HAP-1 (cell line): ENCODE results near the gene TMEM147.
"Not testable (repeated sequence)": the region's sequence is repeated elsewhere in the genome, so short reads cannot be mapped to it uniquely, and the experiment has no call there.

Experiments
- DNase-seq, 2 experiments: peaks; one replicate each; pipeline ENCODE4 v3.0.0-alpha.2; 2016 to 2020; ENCODE audit warnings: low spot score in 2 of 2
- H3K27me3 ChIP-seq: fragments of 250-450 bp; sonication (Bioruptor Pico); 2 replicates; pipeline ENCODE4 v1.5.1; 2020; ENCODE audit warnings: low read depth, mild to moderate bottlenecking, moderate library complexity
- H3K36me3 ChIP-seq: fragments of 250-450 bp; sonication (Bioruptor Pico); replicated peaks from 2 replicates; pipeline ENCODE4 v1.5.1; 2020; ENCODE audit warnings: mild to moderate bottlenecking
- H3K4me1 ChIP-seq: fragments of 250-450 bp; sonication (Bioruptor Pico); 2 replicates; pipeline ENCODE4 v1.5.1; 2020; ENCODE audit warnings: mild to moderate bottlenecking
- H3K4me3 ChIP-seq: fragments of 250-450 bp; sonication (Bioruptor Pico); 2 replicates; pipeline ENCODE4 v1.5.1; 2020; ENCODE audit warnings: mild to moderate bottlenecking, moderate library complexity
- H3K9me3 ChIP-seq: fragments of 250-450 bp; sonication (Bioruptor Pico); 2 replicates; pipeline ENCODE4 v1.5.1; 2020; ENCODE audit warnings: mild to moderate bottlenecking, moderate library complexity
- in situ Hi-C: fragments of 300-500 bp; cut with MboI; formaldehyde crosslinking; loops from 3 replicates; pipeline ENCODE4 v1.14.3; 2020; ENCODE audit warnings: low sequenced_read_pairs, inconsistent platforms, mixed read lengths

Gene TMEM147

GRCh38 chr19:35566738-35567137, 21.3 kb downstream of the TMEM147 start:
- Histone ChIP-seq H3K4me1 (no peaks in the 10 kb centered on the region), H3K36me3 (no peaks in the 10 kb centered on the region), H3K27me3 (no peaks in the 10 kb centered on the region), H3K4me3 (no peak overlapping the region), H3K9me3 (no peaks in the 10 kb centered on the region)
- DNase-seq = no peak
- in situ Hi-C loops = no loop called here

DNA sequence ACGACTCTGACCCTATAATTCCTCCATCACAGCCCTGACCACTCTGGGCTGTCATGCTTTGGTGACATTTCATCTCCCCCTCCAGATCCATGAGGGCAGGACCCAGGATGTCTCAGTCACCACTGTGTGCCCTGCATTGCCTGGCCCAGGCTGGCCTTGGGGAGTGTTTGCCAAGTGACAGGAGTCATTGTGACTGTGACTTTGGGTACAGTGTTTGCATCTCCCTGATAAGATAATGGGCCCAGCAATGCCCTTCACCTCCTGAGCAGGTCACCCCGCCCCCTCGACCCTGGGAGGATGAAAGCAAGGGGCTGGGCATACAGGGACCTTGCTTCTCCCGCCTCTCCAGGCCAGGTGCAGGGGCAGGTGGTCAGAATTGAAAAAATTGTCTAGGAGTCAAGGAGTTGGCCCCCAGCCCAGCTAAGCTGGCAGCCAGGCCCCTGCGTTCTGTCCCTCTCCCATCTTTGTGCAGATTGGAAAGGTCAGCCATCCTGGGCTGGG, 23.9 kb downstream of the TMEM147 start:
- Histone ChIP-seq H3K4me3 (no peak overlapping the region), H3K27me3 (no peaks in the 10 kb centered on the region), H3K9me3 (no peaks in the 10 kb centered on the region), H3K4me1 (no peaks in the 10 kb centered on the region), H3K36me3 (no peaks in the 10 kb centered on the region)
- DNase-seq = no peak
- in situ Hi-C loops = no loop called here

DNA sequence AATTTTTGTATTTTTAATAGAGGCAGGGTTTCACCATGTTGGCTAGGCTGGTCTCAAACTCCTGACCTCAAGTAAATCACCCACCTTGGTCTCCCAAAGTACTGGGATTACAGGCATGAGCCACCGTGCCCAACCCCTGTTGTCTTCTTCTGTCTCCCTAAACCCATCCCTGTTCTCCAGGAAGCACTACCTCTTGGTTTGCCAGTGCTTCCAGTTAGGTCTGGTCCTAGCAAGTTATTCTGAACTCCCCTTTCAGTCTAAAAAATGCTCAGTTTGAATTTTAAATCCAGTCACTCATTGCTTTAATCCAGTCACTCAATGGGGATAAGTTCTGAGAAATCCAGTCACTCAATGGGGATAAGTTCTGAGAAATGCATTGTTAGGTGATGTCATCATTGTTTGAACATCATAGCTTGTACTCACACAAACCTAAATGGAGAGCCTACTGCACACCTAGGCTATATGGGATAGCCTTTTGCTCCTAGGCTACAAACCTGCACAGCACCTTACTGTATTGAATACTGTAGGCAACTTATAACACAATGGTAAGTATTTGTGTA, 26.1 kb downstream of the TMEM147 start:
- Histone ChIP-seq H3K27me3 (no peaks in the 10 kb centered on the region), H3K4me1 (no peaks in the 10 kb centered on the region), H3K4me3 (no peak overlapping the region), H3K36me3 (no peaks in the 10 kb centered on the region), H3K9me3 (peaks cover 9% of the 10 kb centered on the region; the same call in 1 of the 2 replicates)
- DNase-seq = no peak
- in situ Hi-C loops = no loop called here

DNA sequence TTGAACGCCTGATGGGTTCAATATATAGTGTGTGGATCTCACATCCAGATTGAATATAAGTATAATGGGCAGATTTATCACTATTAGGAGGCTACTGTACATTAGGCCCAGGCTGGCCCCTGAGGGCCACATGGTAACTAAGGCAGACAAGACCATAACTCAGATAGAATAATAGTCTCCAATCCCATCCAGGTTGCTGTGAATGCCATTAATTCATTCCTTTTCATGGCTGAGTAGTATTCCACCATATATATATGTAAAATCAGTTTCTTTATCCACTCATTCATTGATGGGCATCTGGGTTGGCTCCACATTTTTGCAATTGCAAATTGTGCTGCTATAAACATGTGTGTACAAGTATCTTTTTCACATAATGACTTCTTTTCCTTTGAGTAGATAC, 32.5 kb downstream of the TMEM147 start:
- DNase-seq = no peak
- Histone ChIP-seq H3K36me3 (no peaks in the 10 kb centered on the region), H3K4me1 (no peaks in the 10 kb centered on the region), H3K4me3 (no peak overlapping the region), H3K9me3 (peaks cover 9% of the 10 kb centered on the region; the same call in 1 of the 2 replicates), H3K27me3 (no peaks in the 10 kb centered on the region)
- in situ Hi-C loops = no loop called here

DNA sequence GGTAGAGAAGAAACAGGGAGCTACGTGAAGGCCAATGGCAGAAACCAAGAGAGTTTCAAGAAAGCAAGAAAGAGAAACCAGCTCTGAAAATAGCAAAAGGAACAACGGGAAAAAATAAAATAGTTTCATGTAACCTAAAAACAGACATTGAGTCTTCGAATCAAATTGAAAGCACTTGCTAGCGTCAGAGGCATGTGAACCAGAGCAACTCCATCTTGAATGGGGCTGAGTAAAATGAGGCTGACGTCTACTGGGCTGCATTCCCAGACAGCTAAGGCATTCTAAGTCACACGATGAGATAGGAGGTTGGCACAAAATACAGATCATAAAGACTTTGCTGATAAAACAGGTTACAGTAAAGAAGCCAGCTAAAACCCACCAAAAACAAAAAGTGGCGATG, 33.3 kb downstream of the TMEM147 start:
- Histone ChIP-seq H3K4me3 (no peak overlapping the region), H3K4me1 (no peaks in the 10 kb centered on the region), H3K36me3 (no peaks in the 10 kb centered on the region), H3K9me3 (peaks cover 9% of the 10 kb centered on the region; the same call in 1 of the 2 replicates), H3K27me3 (no peaks in the 10 kb centered on the region)
- DNase-seq = no peak
- in situ Hi-C loops = no loop called here

DNA sequence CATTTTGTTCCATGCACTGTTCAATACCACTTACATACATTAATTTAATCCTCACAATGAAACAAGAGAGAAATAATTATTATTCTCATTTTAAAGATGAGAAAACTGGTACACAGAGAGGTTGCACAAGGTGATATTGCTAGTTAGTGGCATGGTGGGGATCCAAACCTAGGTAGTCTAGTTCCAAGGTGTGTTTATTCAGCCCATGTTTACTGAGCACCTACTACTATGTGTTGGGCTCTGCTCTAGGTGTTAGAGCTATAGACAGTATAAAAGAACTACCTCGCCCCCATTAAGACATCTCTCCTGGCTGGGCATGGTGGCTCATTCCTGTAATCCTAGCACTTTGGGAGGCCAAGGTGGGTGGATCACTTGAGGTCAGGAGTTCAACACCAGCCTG, 37.3 kb downstream of the TMEM147 start:
- Histone ChIP-seq H3K27me3 (no peaks in the 10 kb centered on the region), H3K4me3 (no peak overlapping the region), H3K36me3 (no peaks in the 10 kb centered on the region), H3K4me1 (no peaks in the 10 kb centered on the region), H3K9me3 (no peaks in the 10 kb centered on the region)
- in situ Hi-C loops = no loop called here
- no peak for DNase-seq

GRCh38 chr19:35585848-35586247, 40.4 kb downstream of the TMEM147 start, which contains the start of gene PMIS2:
Gene PMIS2 (plus strand): TSS chr19:35586173. CDS start chr19:35586260, 87 bp downstream.
- Histone ChIP-seq H3K27me3 (no peaks in the 10 kb centered on the region), H3K9me3 (no peaks in the 10 kb centered on the region), H3K4me3 (no peak within 1 kb of the TSS), H3K36me3 (no peaks in the 10 kb centered on the region), H3K4me1 (no peaks in the 10 kb centered on the region)
- in situ Hi-C loops = no loop called here
- DNase-seq = peak in 1 of 2 experiments; percentile 40

- Histone ChIP-seq H3K9me3 (no peaks in the 10 kb centered on the region), H3K4me3 (no peak overlapping the region), H3K4me1 (no peaks in the 10 kb centered on the region), H3K36me3 (no peaks in the 10 kb centered on the region), H3K27me3 (no peaks in the 10 kb centered on the region)
- no peak for DNase-seq
- in situ Hi-C loops = no loop called here
These were observed 41.9 kb downstream of the TMEM147 start for GRCh38 chr19:35587321-35587720.

- Histone ChIP-seq H3K4me3 (no peak overlapping the region), H3K27me3 (no peaks in the 10 kb centered on the region), H3K36me3 (no peaks in the 10 kb centered on the region), H3K4me1 (no peaks in the 10 kb centered on the region), H3K9me3 (no peaks in the 10 kb centered on the region)
- in situ Hi-C loops = no loop called here
- no peak for DNase-seq
These were observed 45.4 kb downstream of the TMEM147 start for GRCh38 chr19:35590875-35591274.

GRCh38 chr19:35592226-35592625, 46.8 kb downstream of the TMEM147 start:
- in situ Hi-C loops = no loop called here
- Histone ChIP-seq H3K27me3 (no peaks in the 10 kb centered on the region), H3K36me3 (no peaks in the 10 kb centered on the region), H3K4me3 (no peak overlapping the region), H3K4me1 (no peaks in the 10 kb centered on the region), H3K9me3 (no peaks in the 10 kb centered on the region)
- DNase-seq = peak; percentile 7 to 26

- H3K4me1 ChIP-seq, DNase-seq, H3K4me3 ChIP-seq, in situ Hi-C loops, H3K27me3 ChIP-seq, H3K9me3 ChIP-seq, H3K36me3 ChIP-seq: not testable (repeated sequence)
These were observed 49.6 kb downstream of the TMEM147 start for GRCh38 chr19:35595026-35595425.

DNA sequence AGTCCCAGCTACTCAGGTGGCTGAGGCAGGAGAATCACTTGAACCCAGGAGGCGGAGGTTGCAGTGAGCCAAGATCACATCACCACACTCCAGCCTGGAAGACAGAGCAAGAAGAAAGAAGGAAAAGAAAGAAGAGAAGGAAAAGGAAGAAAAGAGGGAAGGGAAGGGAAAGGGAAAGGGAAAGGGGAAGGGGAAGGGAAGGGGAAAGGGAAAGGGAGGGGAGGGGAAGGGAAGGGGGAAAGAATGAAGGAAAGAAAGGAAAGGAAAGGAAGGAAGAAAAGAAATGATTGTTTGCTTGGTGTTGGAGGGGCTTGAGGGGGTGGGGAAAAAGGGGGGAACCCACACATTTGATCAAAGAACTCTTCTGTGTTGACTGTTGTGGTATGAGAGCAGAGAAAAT, 50.5 kb downstream of the TMEM147 start:
- in situ Hi-C loops = no loop called here
- no peaks in the 10 kb centered on the region for H3K9me3 ChIP-seq

DNA sequence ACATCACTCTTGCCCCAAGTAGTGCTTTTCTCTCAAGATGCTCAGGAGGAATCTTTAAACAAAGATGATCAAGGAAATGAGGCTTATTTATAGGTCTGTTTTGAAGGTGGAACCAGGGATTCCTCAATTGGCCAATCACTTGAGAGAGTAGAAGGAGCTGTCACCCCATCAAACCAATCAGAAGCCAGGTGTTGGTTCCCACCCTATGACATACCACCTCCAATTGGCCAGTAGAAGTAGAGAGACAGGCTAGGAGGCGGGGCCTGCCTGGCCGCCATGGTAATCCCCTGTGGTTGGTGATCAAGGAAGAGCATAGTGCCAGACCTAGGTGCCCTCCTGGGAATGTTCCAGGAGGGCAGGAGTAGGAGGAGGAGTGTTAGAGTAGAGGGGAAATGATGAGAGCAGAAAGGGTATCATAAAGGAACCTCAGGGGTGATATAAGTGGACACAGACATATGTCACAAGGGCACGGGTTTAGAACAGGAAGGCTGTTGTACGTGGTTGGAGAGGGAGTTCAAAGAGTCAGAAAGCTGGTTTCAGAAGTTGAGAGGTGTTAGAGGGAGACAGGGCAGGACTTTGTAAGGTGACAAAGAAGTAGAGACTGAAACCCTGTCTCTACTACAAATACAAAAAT, 51.1 kb downstream of the TMEM147 start:
- no peak overlapping the region for H3K4me3 ChIP-seq
- peak in 1 of 2 experiments; percentile 20 for DNase-seq
- no peaks in the 10 kb centered on the region for H3K9me3 ChIP-seq
- no peaks in the 10 kb centered on the region for H3K36me3 ChIP-seq
- no peaks in the 10 kb centered on the region for H3K4me1 ChIP-seq
- no peaks in the 10 kb centered on the region for H3K27me3 ChIP-seq
- in situ Hi-C loops = no loop called here

More for the DNA sequence above, 50.5 kb downstream of the TMEM147 start:
- Histone ChIP-seq H3K4me3 (no peak overlapping the region), H3K36me3 (no peaks in the 10 kb centered on the region), H3K4me1 (no peaks in the 10 kb centered on the region), H3K27me3 (no peaks in the 10 kb centered on the region)
- DNase-seq = no peak
